Measurements from ENCODE around the gene MAD1L1. TPM values are rescaled to one million over a fixed set of nuclear protein-coding genes. Genes with fewer than 3 reads are reported as not detected.

The MAD1L1 gene
- total and polyA plus RNA-seq, 2 of the 4 experiments (the other 2 are of a cell fraction): 29.0 to 40.9 TPM

DNA sequence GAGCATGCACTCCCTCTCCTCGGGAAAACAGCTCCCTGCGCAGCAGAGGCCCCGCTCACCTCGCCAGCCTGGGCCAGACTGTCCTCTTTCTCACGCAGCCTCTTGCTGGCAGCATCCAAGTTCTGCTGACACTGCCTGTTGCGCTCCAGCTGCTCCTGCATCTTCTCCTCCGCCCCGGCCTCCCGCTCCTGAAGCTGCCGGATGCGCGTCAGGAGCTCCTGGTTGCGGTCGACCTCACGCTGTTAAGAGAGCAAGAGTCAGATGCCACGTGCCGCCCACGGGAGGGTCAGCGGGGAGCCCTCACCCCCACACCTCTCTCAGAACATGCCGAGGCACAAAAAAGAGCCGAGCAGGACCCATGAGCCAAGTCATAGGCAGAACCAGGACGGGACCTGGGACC is 10.2 kb downstream of the MAD1L1 start:
- H2AFZ ChIP-seq (replicated peaks; ENCODE audit: low read length, poor library complexity): no peak overlapping the region
- H3K4ac ChIP-seq (ENCODE audit: low read depth, low read length): no peak overlapping the region
- H3K4me3 ChIP-seq (ENCODE audit: insufficient read depth, low read depth, low read length): no peak overlapping the region
- dilution Hi-C loops (cut with HindIII; ENCODE audit: low sequenced_read_pairs, unreplicated experiment): no loop called here
- H3K23ac ChIP-seq (ENCODE audit: low read depth, low read length): no peak overlapping the region
- intact Hi-C loops (cut with micrococcal nuclease): no loop called here
- in situ Hi-C loops (cut with MboI; ENCODE audit: low sequenced_read_pairs): no loop called here
- no peak overlapping the region for H3K27ac ChIP-seq (ENCODE audit: insufficient read depth, low read length)
- no peak overlapping the region for H2AK9ac ChIP-seq (replicated peaks; ENCODE audit: low read depth, low read length, poor library complexity)
- peaks cover 52% of the 10 kb centered on the region for H3K36me3 ChIP-seq (ENCODE audit: control insufficient read depth, insufficient read depth, low read length)
- ChIA-PET CTCF (no interaction called here), POLR2A (ENCODE audit: unreplicated experiment) (no interaction called here)
- DNase-seq: no peak
- no peaks in the 10 kb centered on the region for H3K9me3 ChIP-seq (ENCODE audit: control insufficient read depth, insufficient read depth, low read length)
- no peaks in the 10 kb centered on the region for H3K27me3 ChIP-seq (ENCODE audit: control insufficient read depth, insufficient read depth, low read length)
- H4K20me1 ChIP-seq (ENCODE audit: insufficient read depth, low read length): peaks cover 3% of the 10 kb centered on the region
- no peak overlapping the region for H4K8ac ChIP-seq (ENCODE audit: low read depth in 2 of 2, low read length in 2 of 2)
- H3K14ac ChIP-seq (replicated peaks; ENCODE audit: low read depth, low read length): no peak overlapping the region
- H3K56ac ChIP-seq (ENCODE audit: extremely low read depth, insufficient read depth, low read length): no peak overlapping the region
- ATAC-seq (ENCODE audit: low read depth): no peak
- no peak overlapping the region for H2BK5ac ChIP-seq (ENCODE audit: low read depth, low read length, poor library complexity, severe bottlenecking)
- TF ChIP-seq POLR2A (IDR thresholded peaks at IDR 0.05; ENCODE audit: low read depth, low read length) (no peak), BHLHE40 (IDR thresholded peaks at IDR 0.05; ENCODE audit: low read depth, low read length) (no peak), NFE2L2 (IDR thresholded peaks at IDR 0.05; ENCODE audit: low read depth, low read length) (no peak), SMC3 (IDR thresholded peaks at IDR 0.05; ENCODE audit: low read depth, low read length) (no peak), MAFK (IDR thresholded peaks at IDR 0.05; ENCODE audit: low read depth, low read length) (no peak), MXI1 (IDR thresholded peaks at IDR 0.05; ENCODE audit: borderline replicate concordance, low read depth, low read length) (no peak), FOS (IDR thresholded peaks at IDR 0.05; ENCODE audit: low read depth, low read length) (no peak), MAZ (IDR thresholded peaks at IDR 0.05; ENCODE audit: borderline replicate concordance, low read depth, low read length) (no peak), CEBPB (IDR thresholded peaks at IDR 0.05; ENCODE audit: low read depth, low read length) (no peak), RAD21 (IDR thresholded peaks at IDR 0.05; ENCODE audit: low read length) (no peak), RCOR1 (IDR thresholded peaks at IDR 0.05; ENCODE audit: insufficient replicate concordance, low read length) (no peak), RFX5 (IDR thresholded peaks at IDR 0.05; ENCODE audit: low read depth, low read length) (no peak), CHD1 (IDR thresholded peaks at IDR 0.05; ENCODE audit: low read depth, low read length) (no peak)
- TF ChIP-seq, protein P1, sequence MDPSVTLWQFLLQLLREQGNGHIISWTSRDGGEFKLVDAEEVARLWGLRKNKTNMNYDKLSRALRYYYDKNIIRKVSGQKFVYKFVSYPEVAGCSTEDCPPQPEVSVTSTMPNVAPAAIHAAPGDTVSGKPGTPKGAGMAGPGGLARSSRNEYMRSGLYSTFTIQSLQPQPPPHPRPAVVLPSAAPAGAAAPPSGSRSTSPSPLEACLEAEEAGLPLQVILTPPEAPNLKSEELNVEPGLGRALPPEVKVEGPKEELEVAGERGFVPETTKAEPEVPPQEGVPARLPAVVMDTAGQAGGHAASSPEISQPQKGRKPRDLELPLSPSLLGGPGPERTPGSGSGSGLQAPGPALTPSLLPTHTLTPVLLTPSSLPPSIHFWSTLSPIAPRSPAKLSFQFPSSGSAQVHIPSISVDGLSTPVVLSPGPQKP (IDR thresholded peaks at IDR 0.05; ENCODE audit: borderline replicate concordance, low read depth, low read length): no peak
- TF ChIP-seq, protein P2, sequence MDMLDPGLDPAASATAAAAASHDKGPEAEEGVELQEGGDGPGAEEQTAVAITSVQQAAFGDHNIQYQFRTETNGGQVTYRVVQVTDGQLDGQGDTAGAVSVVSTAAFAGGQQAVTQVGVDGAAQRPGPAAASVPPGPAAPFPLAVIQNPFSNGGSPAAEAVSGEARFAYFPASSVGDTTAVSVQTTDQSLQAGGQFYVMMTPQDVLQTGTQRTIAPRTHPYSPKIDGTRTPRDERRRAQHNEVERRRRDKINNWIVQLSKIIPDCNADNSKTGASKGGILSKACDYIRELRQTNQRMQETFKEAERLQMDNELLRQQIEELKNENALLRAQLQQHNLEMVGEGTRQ (IDR thresholded peaks at IDR 0.05; ENCODE audit: low read depth, low read length): no peak
- TF ChIP-seq, protein P3, sequence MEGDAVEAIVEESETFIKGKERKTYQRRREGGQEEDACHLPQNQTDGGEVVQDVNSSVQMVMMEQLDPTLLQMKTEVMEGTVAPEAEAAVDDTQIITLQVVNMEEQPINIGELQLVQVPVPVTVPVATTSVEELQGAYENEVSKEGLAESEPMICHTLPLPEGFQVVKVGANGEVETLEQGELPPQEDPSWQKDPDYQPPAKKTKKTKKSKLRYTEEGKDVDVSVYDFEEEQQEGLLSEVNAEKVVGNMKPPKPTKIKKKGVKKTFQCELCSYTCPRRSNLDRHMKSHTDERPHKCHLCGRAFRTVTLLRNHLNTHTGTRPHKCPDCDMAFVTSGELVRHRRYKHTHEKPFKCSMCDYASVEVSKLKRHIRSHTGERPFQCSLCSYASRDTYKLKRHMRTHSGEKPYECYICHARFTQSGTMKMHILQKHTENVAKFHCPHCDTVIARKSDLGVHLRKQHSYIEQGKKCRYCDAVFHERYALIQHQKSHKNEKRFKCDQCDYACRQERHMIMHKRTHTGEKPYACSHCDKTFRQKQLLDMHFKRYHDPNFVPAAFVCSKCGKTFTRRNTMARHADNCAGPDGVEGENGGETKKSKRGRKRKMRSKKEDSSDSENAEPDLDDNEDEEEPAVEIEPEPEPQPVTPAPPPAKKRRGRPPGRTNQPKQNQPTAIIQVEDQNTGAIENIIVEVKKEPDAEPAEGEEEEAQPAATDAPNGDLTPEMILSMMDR (conservative IDR thresholded peaks at IDR 0.05; ENCODE audit: low read depth, low read length): no peak
- no peak overlapping the region for H3K18ac ChIP-seq (ENCODE audit: low read depth, low read length)
- no peaks in the 10 kb centered on the region for H3K4me1 ChIP-seq (ENCODE audit: control insufficient read depth, insufficient read depth, low read length)
- H3K9ac ChIP-seq (ENCODE audit: low read depth, low read length): no peak overlapping the region
- H2BK120ac ChIP-seq (ENCODE audit: low read depth, low read length): no peak overlapping the region
- H3K4me2 ChIP-seq (ENCODE audit: low read depth, low read length): no peak overlapping the region
- BruUV-seq (replicated peaks): no TSS peak
- WGBS, 2 experiments (ENCODE audit: extremely low coverage in 2 of 2, insufficient read length in 1 of 2): 98% methylated on average over 15 of the region's 22 CpGs; no CpG with 5 or more reads in 1 of the 2 experiments
- H2BK15ac ChIP-seq (ENCODE audit: low read depth, low read length): no peak overlapping the region
- H3K9me1 ChIP-seq (ENCODE audit: insufficient read depth, low read length): no peaks in the 10 kb centered on the region
- no peak overlapping the region for H2BK20ac ChIP-seq (ENCODE audit: low read depth, low read length)
- peaks cover 8 to 28% of the 10 kb centered on the region in 2 experiments; a peak in 3 of 4 replicates for H3K79me1 ChIP-seq (ENCODE audit: low read depth in 1 of 2, low read length in 2 of 2)
- no peak overlapping the region for H2AK5ac ChIP-seq (ENCODE audit: low read depth, low read length)
- H4K5ac ChIP-seq (ENCODE audit: low read depth, low read length): no peak overlapping the region
- no peak overlapping the region for H4K91ac ChIP-seq (ENCODE audit: insufficient read depth, low read depth, low read length)
